HepG2 (cell line): Measurements from ENCODE around the gene IL6R.

Experiments used
- ATF7 ChIP-seq, 2 experiments: fragments of 450-650 bp in 1 of 2; sonication (generic) in 1 of 2; formaldehyde crosslinking in 1 of 2; IDR thresholded peaks; 2 replicates each; pipeline versions ENCODE4 v1.4.0 to v1.6.1; 2016 to 2020; ENCODE audit warnings: antibody characterized with exemption in 1 of 2, mild to moderate bottlenecking in 1 of 2, missing genetic modification reagents in 1 of 2
- HHEX ChIP-seq: IDR thresholded peaks from 2 replicates; pipeline ENCODE4 v1.6.1; 2016; ENCODE audit warnings: control low read depth
- MAFF ChIP-seq: IDR thresholded peaks from 2 replicates; pipeline ENCODE4 v1.6.1; 2011; ENCODE audit warnings: low read depth, low read length, improper control_type of control experiment
- SMC3 ChIP-seq: IDR thresholded peaks from 2 replicates; pipeline ENCODE4 v1.6.1; 2011; ENCODE audit warnings: low read length, improper control_type of control experiment
- SP5 ChIP-seq: IDR thresholded peaks from 2 replicates; pipeline ENCODE4 v1.6.1; 2016; ENCODE audit warnings: low read depth, borderline replicate concordance
- TOE1 ChIP-seq: sonication (generic); formaldehyde crosslinking; IDR thresholded peaks from 2 replicates; pipeline ENCODE4 v1.4.0; 2020; ENCODE audit warnings: mild to moderate bottlenecking, missing genetic modification reagents
- ZNF263 ChIP-seq: sonication (generic); formaldehyde crosslinking; IDR thresholded peaks from 2 replicates; pipeline ENCODE4 v1.4.0; 2020; ENCODE audit warnings: missing genetic modification reagents
- TF ChIP-seq, protein P1 (sequence below): sonication (generic); formaldehyde crosslinking; conservative IDR thresholded peaks from 2 replicates; pipeline ENCODE4 v1.4.0; 2020; ENCODE audit warnings: missing genetic modification reagents
- TF ChIP-seq, protein P2 (sequence below): sonication (generic); formaldehyde crosslinking; IDR thresholded peaks from 2 replicates; pipeline ENCODE4 v1.5.0; 2020; ENCODE audit warnings: mild to moderate bottlenecking, missing genetic modification reagents
- TF ChIP-seq, protein P3 (sequence below): sonication (generic); formaldehyde crosslinking; IDR thresholded peaks from 2 replicates; pipeline ENCODE4 v1.4.0; 2020; ENCODE audit warnings: missing genetic modification reagents, mild to moderate bottlenecking, borderline replicate concordance

DNA sequence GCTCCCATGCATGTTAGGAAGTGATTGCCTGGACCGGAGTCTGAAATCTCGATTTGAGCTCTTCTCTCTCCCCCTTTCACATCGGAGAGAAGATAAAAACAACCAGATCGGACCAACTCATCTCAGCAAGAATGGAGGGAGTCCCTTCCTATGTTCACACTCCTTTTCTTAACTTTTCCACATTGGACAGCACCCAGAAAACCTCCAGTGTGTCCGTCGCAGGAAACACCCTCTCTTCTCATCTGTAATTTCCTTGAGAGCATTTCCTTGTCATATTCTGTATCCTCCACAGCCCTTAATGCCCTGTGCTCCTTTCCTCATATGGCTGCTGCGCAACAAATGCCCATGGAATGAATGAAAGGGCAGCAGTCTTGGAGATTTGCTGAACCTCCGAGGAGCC is 95.4 kb downstream of the IL6R start:
- TF ChIP-seq, protein P1, sequence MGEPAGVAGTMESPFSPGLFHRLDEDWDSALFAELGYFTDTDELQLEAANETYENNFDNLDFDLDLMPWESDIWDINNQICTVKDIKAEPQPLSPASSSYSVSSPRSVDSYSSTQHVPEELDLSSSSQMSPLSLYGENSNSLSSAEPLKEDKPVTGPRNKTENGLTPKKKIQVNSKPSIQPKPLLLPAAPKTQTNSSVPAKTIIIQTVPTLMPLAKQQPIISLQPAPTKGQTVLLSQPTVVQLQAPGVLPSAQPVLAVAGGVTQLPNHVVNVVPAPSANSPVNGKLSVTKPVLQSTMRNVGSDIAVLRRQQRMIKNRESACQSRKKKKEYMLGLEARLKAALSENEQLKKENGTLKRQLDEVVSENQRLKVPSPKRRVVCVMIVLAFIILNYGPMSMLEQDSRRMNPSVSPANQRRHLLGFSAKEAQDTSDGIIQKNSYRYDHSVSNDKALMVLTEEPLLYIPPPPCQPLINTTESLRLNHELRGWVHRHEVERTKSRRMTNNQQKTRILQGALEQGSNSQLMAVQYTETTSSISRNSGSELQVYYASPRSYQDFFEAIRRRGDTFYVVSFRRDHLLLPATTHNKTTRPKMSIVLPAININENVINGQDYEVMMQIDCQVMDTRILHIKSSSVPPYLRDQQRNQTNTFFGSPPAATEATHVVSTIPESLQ (CRISPR knock-in tag) = no peak
- TF ChIP-seq SP5 (CRISPR knock-in tag) (no peak), ZNF263 (CRISPR knock-in tag) (no peak), HHEX (CRISPR knock-in tag) (no peak), TOE1 (CRISPR knock-in tag) (no peak), ATF7 (IDR thresholded peaks at IDR 0.05) (no peak), ATF7 (CRISPR knock-in tag; IDR thresholded peaks at IDR 0.05) (no peak), SMC3 (no peak), MAFF (no peak)
- TF ChIP-seq, protein P2, sequence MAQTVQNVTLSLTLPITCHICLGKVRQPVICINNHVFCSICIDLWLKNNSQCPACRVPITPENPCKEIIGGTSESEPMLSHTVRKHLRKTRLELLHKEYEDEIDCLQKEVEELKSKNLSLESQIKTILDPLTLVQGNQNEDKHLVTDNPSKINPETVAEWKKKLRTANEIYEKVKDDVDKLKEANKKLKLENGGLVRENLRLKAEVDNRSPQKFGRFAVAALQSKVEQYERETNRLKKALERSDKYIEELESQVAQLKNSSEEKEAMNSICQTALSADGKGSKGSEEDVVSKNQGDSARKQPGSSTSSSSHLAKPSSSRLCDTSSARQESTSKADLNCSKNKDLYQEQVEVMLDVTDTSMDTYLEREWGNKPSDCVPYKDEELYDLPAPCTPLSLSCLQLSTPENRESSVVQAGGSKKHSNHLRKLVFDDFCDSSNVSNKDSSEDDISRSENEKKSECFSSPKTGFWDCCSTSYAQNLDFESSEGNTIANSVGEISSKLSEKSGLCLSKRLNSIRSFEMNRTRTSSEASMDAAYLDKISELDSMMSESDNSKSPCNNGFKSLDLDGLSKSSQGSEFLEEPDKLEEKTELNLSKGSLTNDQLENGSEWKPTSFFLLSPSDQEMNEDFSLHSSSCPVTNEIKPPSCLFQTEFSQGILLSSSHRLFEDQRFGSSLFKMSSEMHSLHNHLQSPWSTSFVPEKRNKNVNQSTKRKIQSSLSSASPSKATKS (CRISPR knock-in tag) = no peak
- TF ChIP-seq, protein P3, sequence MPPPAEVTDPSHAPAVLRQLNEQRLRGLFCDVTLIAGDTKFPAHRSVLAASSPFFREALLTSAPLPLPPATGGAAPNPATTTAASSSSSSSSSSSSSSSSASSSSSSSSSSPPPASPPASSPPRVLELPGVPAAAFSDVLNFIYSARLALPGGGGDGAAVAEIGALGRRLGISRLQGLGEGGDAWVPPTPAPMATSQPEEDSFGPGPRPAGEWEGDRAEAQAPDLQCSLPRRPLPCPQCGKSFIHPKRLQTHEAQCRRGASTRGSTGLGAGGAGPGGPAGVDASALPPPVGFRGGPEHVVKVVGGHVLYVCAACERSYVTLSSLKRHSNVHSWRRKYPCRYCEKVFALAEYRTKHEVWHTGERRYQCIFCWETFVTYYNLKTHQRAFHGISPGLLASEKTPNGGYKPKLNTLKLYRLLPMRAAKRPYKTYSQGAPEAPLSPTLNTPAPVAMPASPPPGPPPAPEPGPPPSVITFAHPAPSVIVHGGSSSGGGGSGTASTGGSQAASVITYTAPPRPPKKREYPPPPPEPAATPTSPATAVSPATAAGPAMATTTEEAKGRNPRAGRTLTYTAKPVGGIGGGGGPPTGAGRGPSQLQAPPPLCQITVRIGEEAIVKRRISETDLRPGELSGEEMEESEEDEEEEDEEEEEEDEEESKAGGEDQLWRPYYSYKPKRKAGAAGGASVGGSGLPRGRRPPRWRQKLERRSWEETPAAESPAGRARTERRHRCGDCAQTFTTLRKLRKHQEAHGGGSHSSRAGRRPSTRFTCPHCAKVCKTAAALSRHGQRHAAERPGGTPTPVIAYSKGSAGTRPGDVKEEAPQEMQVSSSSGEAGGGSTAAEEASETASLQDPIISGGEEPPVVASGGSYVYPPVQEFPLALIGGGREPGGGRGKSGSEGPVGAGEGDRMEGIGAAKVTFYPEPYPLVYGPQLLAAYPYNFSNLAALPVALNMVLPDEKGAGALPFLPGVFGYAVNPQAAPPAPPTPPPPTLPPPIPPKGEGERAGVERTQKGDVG (CRISPR knock-in tag) = no peak
